HCT116 (cell line): Measurements from ENCODE around the gene FANK1. TPM values are rescaled to one million over a fixed set of nuclear protein-coding genes. Genes with fewer than 3 reads are reported as not detected.

Experiments
- ATAC-seq: fragments of 200-7000 bp; cut with Tn5 transposase; 2 replicates; pipeline ENCODE4 v1.9.1; 2020; ENCODE audit warnings: mild to moderate bottlenecking, moderate library complexity
- BruUV-seq: library from RNA; stranded (reverse); fragments of 400-500 nt; replicated peaks from 2 replicates; lab custom pipeline; 2021; lab: Mats Ljungman, UMichigan
- CTCF ChIA-PET: fragments of 300-600 bp; sonication (Branson Sonifier 250); formaldehyde crosslinking; loops from one replicate; lab custom pipeline; 2021; ENCODE audit warnings: antibody characterized with exemption; lab: Charles Lee
- POLR2A ChIA-PET: fragments of 300-600, 350-600 bp; sonication (Branson Sonifier 250); formaldehyde crosslinking; loops from one replicate; lab custom pipeline; 2021; ENCODE audit warnings: antibody characterized with exemption; lab: Charles Lee
- RAD21 ChIA-PET, 2 experiments: fragments of 300-600 bp; sonication (Branson Sonifier 250); formaldehyde crosslinking; loops; one replicate each; lab custom pipeline; 2023; ENCODE audit warnings: low total read pairs in 2 of 2; ENCODE audit not compliant: uncharacterized antibody in 2 of 2, unreplicated experiment in 2 of 2, low non-redundant PET in 1 of 2; lab: Charles Lee
- DNase-seq: peaks from one replicate; pipeline ENCODE4 v3.0.0-alpha.2; 2010; ENCODE audit warnings: low read depth, low spot score
- H2AFZ ChIP-seq: fragments of 200-600 bp; shearing (Covaris generic), sonication (generic); 2 replicates; pipeline ENCODE4 v1.6.1; 2017; ENCODE audit warnings: low read depth, mixed run types, mixed read lengths, antibody characterized with exemption, low read length; ENCODE audit not compliant: poor library complexity, severe bottlenecking
- H3K27ac ChIP-seq: 2 replicates; pipeline ENCODE4 v1.5.1; 2012; ENCODE audit warnings: low read depth, low read length
- H3K27me3 ChIP-seq: fragments of 200-600 bp; sonication (generic); 2 replicates; pipeline ENCODE4 v1.6.1; 2016; ENCODE audit warnings: mixed run types, low read length, mixed read lengths; ENCODE audit not compliant: insufficient read depth
- H3K36me3 ChIP-seq, 2 experiments: fragments of 200-500 bp in 1 of 2; fragments of 200-600 bp in 1 of 2; sonication (Bioruptor generic) in 1 of 2; sonication (generic) in 1 of 2; 2 replicates each; pipeline versions ENCODE4 v1.5.1 to v1.6.1; 2014 to 2016; ENCODE audit warnings: low read length in 2 of 2, inconsistent platforms in 1 of 2, mixed read lengths in 1 of 2, mixed run types in 1 of 2; ENCODE audit not compliant: insufficient read depth in 2 of 2, control insufficient read depth in 1 of 2
- H3K4me1 ChIP-seq, 2 experiments: fragments of 200-600 bp in 1 of 2; sonication (generic) in 1 of 2; 2 replicates each; pipeline versions ENCODE4 v1.5.1 to v1.6.1; 2012 to 2017; ENCODE audit warnings: low read length in 2 of 2, inconsistent platforms in 1 of 2, mild to moderate bottlenecking in 1 of 2, mixed read lengths in 1 of 2, mixed run types in 1 of 2, moderate library complexity in 1 of 2; ENCODE audit not compliant: insufficient read depth in 2 of 2, control insufficient read depth in 1 of 2
- H3K4me2 ChIP-seq: fragments of 200-600 bp; sonication (generic); 2 replicates; pipeline ENCODE4 v1.6.1; 2017; ENCODE audit warnings: mixed run types, low read length, mixed read lengths
- H3K4me3 ChIP-seq, 2 experiments: fragments of 200-600 bp in 1 of 2; sonication (generic) in 1 of 2; replicated peaks in 1 of 2; 2 replicates each; pipeline ENCODE4 v1.5.1; 2011 to 2016; ENCODE audit warnings: low read length in 2 of 2, control low read depth in 1 of 2, low read depth in 1 of 2, mild to moderate bottlenecking in 1 of 2, mixed read lengths in 1 of 2, mixed run types in 1 of 2
- H3K79me2 ChIP-seq: fragments of 200-600 bp; sonication (generic); 2 replicates; pipeline ENCODE4 v1.6.1; 2017; ENCODE audit warnings: mild to moderate bottlenecking, mixed run types, low read length, moderate library complexity, mixed read lengths; ENCODE audit not compliant: insufficient read depth
- H3K9ac ChIP-seq: fragments of 200-600 bp; sonication (generic); 2 replicates; pipeline ENCODE4 v1.6.1; 2016; ENCODE audit warnings: low read length, mixed read lengths
- H3K9me2 ChIP-seq: fragments of 200-600 bp; sonication (generic), shearing (Covaris generic); 2 replicates; pipeline ENCODE4 v1.6.1; 2017; ENCODE audit warnings: mixed run types, mild to moderate bottlenecking, moderate library complexity; ENCODE audit not compliant: insufficient read depth
- H3K9me3 ChIP-seq, 2 experiments: fragments of 200-500 bp in 1 of 2; fragments of 200-600 bp in 1 of 2; sonication (Bioruptor generic) in 1 of 2; sonication (generic) in 1 of 2; 2 replicates each; pipeline ENCODE4 v1.6.1; 2014 to 2017; ENCODE audit warnings: low read length in 2 of 2, mixed read lengths in 2 of 2, inconsistent platforms in 1 of 2, low read depth in 1 of 2, mild to moderate bottlenecking in 1 of 2, mixed run types in 1 of 2, moderate library complexity in 1 of 2; ENCODE audit not compliant: control insufficient read depth in 1 of 2, insufficient read depth in 1 of 2
- H4K20me1 ChIP-seq: fragments of 200-600 bp; sonication (generic), shearing (Covaris generic); 2 replicates; pipeline ENCODE4 v1.6.1; 2017; ENCODE audit warnings: mixed run types, mild to moderate bottlenecking, moderate library complexity; ENCODE audit not compliant: insufficient read depth
- CBX3 ChIP-seq: IDR thresholded peaks from 2 replicates; pipeline ENCODE4 v1.6.1; 2012; ENCODE audit warnings: low read depth
- FOSL1 ChIP-seq: IDR thresholded peaks from 2 replicates; pipeline ENCODE4 v1.6.1; 2012; ENCODE audit warnings: low read depth
- POLR2A ChIP-seq: IDR thresholded peaks from 2 replicates; pipeline ENCODE4 v1.7.0; 2011; ENCODE audit warnings: borderline replicate concordance; ENCODE audit not compliant: insufficient read depth, insufficient read length; ENCODE audit errors: extremely low read depth
- POLR2AphosphoS5 ChIP-seq: IDR thresholded peaks from 2 replicates; pipeline ENCODE4 v1.6.1; 2011; ENCODE audit warnings: mild to moderate bottlenecking, low read depth, low read length, moderate library complexity
- intact Hi-C: fragments of 100-400 bp; cut with micrococcal nuclease; formaldehyde crosslinking; loops from 2 replicates; pipeline ENCODE4 v1.10.0; 2022
- total RNA-seq: library from RNA; stranded (reverse); gene quantifications from one replicate; pipeline ENCODE4 v1.2.1, GENCODE V29; 2021; ENCODE audit not compliant: unreplicated experiment
- TF ChIP-seq, protein P1 (sequence below): IDR thresholded peaks from 2 replicates; pipeline ENCODE4 v1.6.1; 2012
- TF ChIP-seq, protein P2 (sequence below), 3 experiments: fragments of 200-600 bp in 1 of 3; sonication (generic) in 1 of 3; IDR thresholded peaks in 2 of 3; conservative IDR thresholded peaks in 1 of 3; 2 replicates each; pipeline ENCODE4 v1.5.1; 2012 to 2017; ENCODE audit warnings: low read depth in 2 of 3, low read length in 2 of 3, antibody characterized with exemption in 1 of 3, borderline replicate concordance in 1 of 3, control low read depth in 1 of 3, mild to moderate bottlenecking in 1 of 3, mixed read lengths in 1 of 3, mixed run types in 1 of 3, moderate library complexity in 1 of 3; ENCODE audit not compliant: insufficient read depth in 1 of 3
- TF ChIP-seq, protein P3 (sequence below): IDR thresholded peaks from 2 replicates; pipeline ENCODE4 v1.6.1; 2012

The FANK1 gene
- total RNA-seq, 1 experiment from 2014 or later: 5.4 TPM

DNA sequence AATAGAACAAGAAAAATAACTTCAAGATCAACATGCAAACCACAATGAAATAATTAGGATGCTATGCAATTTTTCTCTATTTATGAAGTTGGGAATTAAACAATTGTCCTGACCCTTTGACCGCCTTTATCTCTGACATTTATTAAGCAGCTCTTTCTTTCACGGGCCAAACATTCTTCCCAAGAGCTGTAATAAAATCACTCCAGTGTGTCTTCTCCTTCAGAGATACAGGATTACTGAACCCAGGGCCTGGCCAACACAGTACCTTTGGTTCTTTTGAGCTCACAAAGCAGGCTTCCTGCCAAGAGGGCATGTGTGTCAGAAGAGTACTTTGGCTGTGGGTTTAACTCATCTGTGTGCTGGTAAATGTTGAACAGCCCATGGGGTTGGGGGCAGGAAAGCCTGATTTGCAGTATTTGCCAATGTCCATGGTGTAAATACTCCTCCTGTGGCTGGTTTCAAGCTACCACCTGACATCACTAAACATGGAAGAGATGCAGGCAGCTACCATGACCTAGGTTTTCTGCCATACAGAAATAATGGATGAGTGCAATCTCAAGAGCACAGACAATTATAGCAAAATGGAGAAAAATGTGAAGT is 121.7 kb downstream of the FANK1 start:
- Histone ChIP-seq H3K36me3 (no peaks in the 10 kb centered on the region), H3K27ac (no peak overlapping the region), H4K20me1 (no peaks in the 10 kb centered on the region), H3K4me3 (no peak overlapping the region), H3K4me2 (no peak overlapping the region), H2AFZ (no peak overlapping the region), H3K27me3 (no peaks in the 10 kb centered on the region), H3K9ac (no peak overlapping the region), H3K79me2 (no peaks in the 10 kb centered on the region), H3K9me3 (no peaks in the 10 kb centered on the region), H3K4me1 (peaks cover 0 to 5% of the 10 kb centered on the region in 2 experiments; a peak in 1 of 4 replicates), H3K9me2 (no peaks in the 10 kb centered on the region)
- intact Hi-C loops: no loop called here
- BruUV-seq: no TSS peak
- ChIA-PET CTCF (no interaction called here), RAD21 (no interaction called here), POLR2A (no interaction called here)
- DNase-seq (no peak), ATAC-seq (no peak)
- TF ChIP-seq POLR2A: no peak
- no peak for TF ChIP-seq CBX3
- TF ChIP-seq, protein P1, sequence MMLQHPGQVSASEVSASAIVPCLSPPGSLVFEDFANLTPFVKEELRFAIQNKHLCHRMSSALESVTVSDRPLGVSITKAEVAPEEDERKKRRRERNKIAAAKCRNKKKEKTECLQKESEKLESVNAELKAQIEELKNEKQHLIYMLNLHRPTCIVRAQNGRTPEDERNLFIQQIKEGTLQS: no peak
- TF ChIP-seq, protein P2, sequence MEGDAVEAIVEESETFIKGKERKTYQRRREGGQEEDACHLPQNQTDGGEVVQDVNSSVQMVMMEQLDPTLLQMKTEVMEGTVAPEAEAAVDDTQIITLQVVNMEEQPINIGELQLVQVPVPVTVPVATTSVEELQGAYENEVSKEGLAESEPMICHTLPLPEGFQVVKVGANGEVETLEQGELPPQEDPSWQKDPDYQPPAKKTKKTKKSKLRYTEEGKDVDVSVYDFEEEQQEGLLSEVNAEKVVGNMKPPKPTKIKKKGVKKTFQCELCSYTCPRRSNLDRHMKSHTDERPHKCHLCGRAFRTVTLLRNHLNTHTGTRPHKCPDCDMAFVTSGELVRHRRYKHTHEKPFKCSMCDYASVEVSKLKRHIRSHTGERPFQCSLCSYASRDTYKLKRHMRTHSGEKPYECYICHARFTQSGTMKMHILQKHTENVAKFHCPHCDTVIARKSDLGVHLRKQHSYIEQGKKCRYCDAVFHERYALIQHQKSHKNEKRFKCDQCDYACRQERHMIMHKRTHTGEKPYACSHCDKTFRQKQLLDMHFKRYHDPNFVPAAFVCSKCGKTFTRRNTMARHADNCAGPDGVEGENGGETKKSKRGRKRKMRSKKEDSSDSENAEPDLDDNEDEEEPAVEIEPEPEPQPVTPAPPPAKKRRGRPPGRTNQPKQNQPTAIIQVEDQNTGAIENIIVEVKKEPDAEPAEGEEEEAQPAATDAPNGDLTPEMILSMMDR (IDR thresholded peaks at IDR 0.05 in 2 of 3, conservative IDR thresholded peaks at IDR 0.05 in 1 of 3; ENCODE audit: borderline replicate concordance in 1 of 3, insufficient read depth in 1 of 3, low read depth in 2 of 3, low read length in 2 of 3): no peak
- TF ChIP-seq, protein P3, sequence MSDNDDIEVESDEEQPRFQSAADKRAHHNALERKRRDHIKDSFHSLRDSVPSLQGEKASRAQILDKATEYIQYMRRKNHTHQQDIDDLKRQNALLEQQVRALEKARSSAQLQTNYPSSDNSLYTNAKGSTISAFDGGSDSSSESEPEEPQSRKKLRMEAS: no peak
- no peak for TF ChIP-seq POLR2AphosphoS5
- TF ChIP-seq FOSL1: no peak
